ENCODE results near the gene SND1.

DNA sequence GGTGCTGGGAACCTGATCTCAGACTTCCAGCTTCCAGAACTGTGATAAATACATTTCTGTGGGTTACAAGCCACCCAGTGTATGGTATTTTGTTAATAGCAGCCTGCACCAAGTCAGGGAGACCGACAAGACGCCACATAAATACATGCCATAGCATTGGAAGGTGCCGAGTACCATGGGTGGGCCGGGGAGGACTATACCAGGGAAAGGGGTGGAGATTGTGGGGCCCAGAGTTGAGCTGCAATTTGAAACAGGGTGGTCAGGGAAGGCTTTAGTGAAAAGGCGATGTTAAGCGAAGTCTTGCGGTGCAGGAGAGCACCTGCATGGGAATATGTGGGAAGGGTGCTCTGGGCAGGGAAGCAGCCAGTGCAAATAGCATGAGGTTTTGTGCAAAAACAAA lies 468.1 kb downstream of the SND1 start:
- no peak for TF ChIP-seq CTCF (IDR thresholded peaks at IDR 0.05; ENCODE audit: low read depth, low read length, poor library complexity, severe bottlenecking)
- no peak for TF ChIP-seq EZH2phosphoT487 (IDR thresholded peaks at IDR 0.05; ENCODE audit: borderline replicate concordance, low read length)
